PFSK-1 (cell line): ENCODE measurements around the gene FARS2.

ENCODE experiments used
- FOXP2 ChIP-seq: optimal IDR thresholded peaks from 2 replicates; pipeline ENCODE3; 2011; ENCODE audit warnings: borderline replicate concordance, control low read depth, inconsistent platforms; ENCODE audit not compliant: insufficient read depth; ENCODE audit errors: extremely low read length, extremely low read depth
- POLR2AphosphoS5 ChIP-seq: IDR thresholded peaks from 2 replicates; pipeline ENCODE4 v1.6.1; 2012; ENCODE audit warnings: low read depth, mild to moderate bottlenecking, control low read depth, low read length, moderate library complexity
- REST ChIP-seq, 2 experiments: IDR thresholded peaks; 2 replicates each; pipeline versions ENCODE4 v1.6.1 to v1.8.0; 2011 to 2012; ENCODE audit warnings: low read depth in 2 of 2, low read length in 2 of 2, control low read depth in 1 of 2, inconsistent platforms in 1 of 2, mild to moderate bottlenecking in 1 of 2, moderate library complexity in 1 of 2; ENCODE audit not compliant: insufficient read depth in 1 of 2
- SIN3A ChIP-seq: IDR thresholded peaks from 2 replicates; pipeline ENCODE4 v1.6.1; 2012; ENCODE audit warnings: mild to moderate bottlenecking, low read length, moderate library complexity, borderline replicate concordance; ENCODE audit not compliant: insufficient read depth
- TAF1 ChIP-seq: IDR thresholded peaks from 2 replicates; pipeline ENCODE4 v1.6.1; 2012; ENCODE audit warnings: low read length, control low read depth, borderline replicate concordance; ENCODE audit not compliant: insufficient read depth

Gene FARS2

GRCh38 chr6:5337573-5337972 is 76.3 kb downstream of the FARS2 start:
- no peak for TF ChIP-seq REST (IDR thresholded peaks at IDR 0.05; ENCODE audit: insufficient read depth in 1 of 2, low read depth in 2 of 2, low read length in 2 of 2)
- TF ChIP-seq POLR2AphosphoS5 = no peak
- no peak for TF ChIP-seq SIN3A
- no peak for TF ChIP-seq TAF1
- TF ChIP-seq FOXP2 = no peak

GRCh38 chr6:5338177-5338960 is 77.1 kb downstream of the FARS2 start:
- TF ChIP-seq TAF1 (no peak), SIN3A (no peak), FOXP2 (no peak), REST (IDR thresholded peaks at IDR 0.05; ENCODE audit: insufficient read depth in 1 of 2, low read depth in 2 of 2, low read length in 2 of 2) (no peak), POLR2AphosphoS5 (no peak)

- no peak for TF ChIP-seq POLR2AphosphoS5
- no peak for TF ChIP-seq REST (IDR thresholded peaks at IDR 0.05; ENCODE audit: insufficient read depth in 1 of 2, low read depth in 2 of 2, low read length in 2 of 2)
- TF ChIP-seq TAF1 = no peak
- TF ChIP-seq FOXP2 = no peak
- no peak for TF ChIP-seq SIN3A
Observed at GRCh38 chr6:5339786-5340185, 78.5 kb downstream of the FARS2 start.

- no peak for TF ChIP-seq REST (IDR thresholded peaks at IDR 0.05; ENCODE audit: insufficient read depth in 1 of 2, low read depth in 2 of 2, low read length in 2 of 2)
- no peak for TF ChIP-seq SIN3A
- TF ChIP-seq POLR2AphosphoS5 = no peak
- no peak for TF ChIP-seq TAF1
- TF ChIP-seq FOXP2 = no peak
Observed at GRCh38 chr6:5341845-5342244, 80.5 kb downstream of the FARS2 start.

- no peak for TF ChIP-seq TAF1
- no peak for TF ChIP-seq POLR2AphosphoS5
Observed at GRCh38 chr6:5343998-5344397, 82.7 kb downstream of the FARS2 start.

- no peak for TF ChIP-seq SIN3A
- TF ChIP-seq FOXP2 = no peak
- no peak for TF ChIP-seq REST (IDR thresholded peaks at IDR 0.05; ENCODE audit: insufficient read depth in 1 of 2, low read depth in 2 of 2, low read length in 2 of 2)
- TF ChIP-seq POLR2AphosphoS5 = no peak
- no peak for TF ChIP-seq TAF1
Observed at GRCh38 chr6:5345324-5345723, 84.0 kb downstream of the FARS2 start.
